Middle frontal gyrus (tissue), 1 donor: Measurements from ENCODE around the gene ORC2.
"Not testable (repeated sequence)": the region's sequence is repeated elsewhere in the genome, so short reads cannot be mapped to it uniquely, and the experiment has no call there.

Experiments
- DNase-seq: peaks from one replicate; pipeline ENCODE4 v3.0.0-alpha.2; 2015; ENCODE audit warnings: low spot score; ENCODE audit errors: extremely low spot score

Gene ORC2

DNA sequence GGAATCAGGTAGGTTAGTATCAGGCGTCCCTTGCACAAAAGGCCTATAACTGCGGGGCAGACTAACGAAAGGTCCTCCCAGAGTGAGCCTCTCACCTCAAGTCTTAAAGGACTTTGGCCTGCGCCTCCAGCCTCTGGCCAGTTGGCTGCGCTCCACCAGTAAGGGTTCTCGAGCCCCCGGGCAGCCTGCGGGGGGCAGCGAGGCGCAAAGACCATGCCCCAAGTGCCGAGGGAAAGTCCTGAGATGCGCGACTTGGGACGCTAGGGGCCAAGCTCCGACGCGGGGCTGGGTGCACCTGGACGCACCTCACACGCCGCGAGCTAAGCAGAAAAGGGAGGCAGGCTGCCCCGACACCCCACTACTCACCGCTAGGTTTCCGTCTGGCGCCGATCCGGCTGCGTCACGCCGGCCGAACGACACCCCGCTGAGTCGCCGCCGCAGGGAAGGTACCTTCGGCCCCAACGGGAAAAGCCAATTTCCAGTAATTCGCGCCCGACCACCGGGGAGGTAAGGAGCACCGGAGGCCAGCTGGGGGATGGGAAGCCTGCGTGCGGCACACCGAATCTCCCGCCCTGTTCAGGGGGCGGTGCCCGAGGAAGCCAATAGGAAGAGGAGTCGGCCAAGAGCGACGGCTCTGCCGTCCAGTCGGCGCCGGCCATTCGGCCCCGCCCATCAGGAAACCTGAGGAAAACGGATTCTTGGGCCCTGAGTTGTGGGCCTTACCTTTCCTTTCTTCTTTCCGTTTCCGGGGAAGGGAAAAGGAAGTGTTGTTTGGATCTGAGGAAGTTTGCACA lies at the start of gene ORC2:
Gene ORC2, minus strand, starts transcription at position 537 of the 794 bp plus-strand sequence. CDS start 5,537 bp downstream, outside the sequence.
- DNase-seq: peak; percentile 91

DNA sequence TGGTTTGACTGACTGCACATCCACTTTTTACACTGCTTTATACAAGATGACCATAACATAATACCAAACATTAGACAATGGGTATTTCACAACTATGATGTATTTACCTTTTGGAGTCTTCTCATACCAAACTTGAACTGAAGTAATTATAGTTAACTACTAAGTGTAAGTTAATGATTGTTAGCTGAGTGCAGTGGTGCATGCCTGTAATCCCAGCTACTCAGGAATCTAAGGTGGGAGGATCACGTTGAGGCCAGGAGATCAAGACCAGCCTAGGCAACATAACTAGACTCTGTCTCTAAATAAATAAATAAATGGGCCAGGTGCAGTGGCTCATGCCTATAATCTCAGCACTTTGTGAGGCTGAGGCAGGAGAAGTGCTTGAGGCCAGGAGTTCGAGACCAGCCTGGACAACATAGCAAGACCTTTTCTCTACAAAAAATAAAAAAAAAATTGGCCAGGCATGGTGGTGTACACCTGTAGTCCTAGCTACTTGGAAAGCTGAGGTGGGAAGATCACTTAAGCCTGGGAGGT lies 44.9 kb upstream of the ORC2 start:
- DNase-seq: no peak

DNA sequence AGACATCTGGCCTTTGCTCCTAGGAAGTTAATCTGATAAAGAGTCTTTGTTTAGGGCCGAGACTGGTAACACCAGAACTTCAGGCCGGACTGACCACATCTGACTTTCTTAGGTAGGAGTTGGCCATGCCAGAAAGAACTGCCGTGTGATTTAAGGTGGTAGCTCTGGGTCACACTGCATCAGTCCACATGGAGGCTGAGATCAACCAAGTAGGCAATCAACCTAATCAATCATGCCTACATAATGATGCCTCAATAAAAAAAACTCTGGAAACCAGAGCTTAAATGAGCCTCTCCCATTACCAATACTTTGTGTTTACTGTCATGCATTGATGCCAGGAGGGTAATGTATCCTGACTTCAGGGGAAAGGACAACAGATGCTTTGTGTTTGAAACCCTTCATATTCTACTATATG lies 44.1 kb upstream of the ORC2 start:
- DNase-seq: no peak

DNA sequence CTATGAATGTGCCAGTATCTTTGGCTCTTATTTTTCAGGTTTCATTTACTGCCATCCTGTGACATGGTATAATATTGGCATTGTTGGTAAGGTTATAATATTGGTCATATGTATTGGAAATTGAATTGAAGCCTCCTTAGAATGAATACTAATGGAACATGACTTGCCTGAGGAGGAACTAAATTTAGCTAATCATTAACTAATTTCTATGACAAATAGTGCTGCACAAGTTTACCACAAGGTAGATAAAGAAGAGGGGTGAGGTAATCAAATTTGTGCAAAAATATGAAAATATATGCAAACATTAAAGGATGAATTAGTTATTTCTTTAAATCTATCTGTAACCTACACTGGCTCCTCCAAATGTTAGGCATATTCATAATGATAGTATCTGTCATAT lies 43.2 kb upstream of the ORC2 start:
- DNase-seq: no peak

DNA sequence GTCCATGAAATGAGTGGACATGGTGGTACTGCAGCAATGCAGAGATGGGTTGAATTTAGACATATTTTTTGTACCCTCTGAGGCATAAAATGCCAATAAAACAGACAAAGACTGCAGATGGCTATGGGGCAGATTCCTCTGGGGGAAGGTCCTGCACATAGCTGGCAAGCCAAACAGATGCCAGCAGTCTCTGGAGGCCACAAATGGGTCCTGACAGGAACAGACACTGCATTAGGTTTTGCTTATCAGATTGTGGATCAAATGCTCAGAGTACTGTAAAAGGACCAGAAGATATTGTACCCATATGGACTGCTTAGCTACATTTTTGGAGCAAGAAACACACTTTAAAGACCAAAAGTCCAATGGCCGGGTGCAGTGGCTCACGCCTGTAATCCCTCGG lies 40.9 kb upstream of the ORC2 start:
- DNase-seq: no peak

DNA sequence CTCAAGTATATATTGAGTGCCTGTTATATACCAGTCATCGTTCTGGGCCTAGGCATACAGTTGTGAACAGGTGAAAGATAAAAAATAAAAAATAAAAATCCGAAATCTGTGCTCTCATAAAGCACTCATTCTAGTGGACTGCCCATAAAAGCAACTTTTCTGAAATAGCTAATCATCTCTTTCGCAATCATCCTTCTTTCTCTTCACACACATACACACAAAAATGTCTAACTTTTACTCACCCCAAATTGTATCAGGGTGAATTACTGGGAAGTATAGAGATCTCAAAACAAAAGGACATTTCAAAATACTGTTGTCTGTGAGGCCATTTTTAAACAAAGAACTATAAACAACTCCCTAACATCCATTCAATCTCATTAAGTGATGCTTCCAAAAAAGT lies 29.6 kb upstream of the ORC2 start:
- no peak for DNase-seq

DNA sequence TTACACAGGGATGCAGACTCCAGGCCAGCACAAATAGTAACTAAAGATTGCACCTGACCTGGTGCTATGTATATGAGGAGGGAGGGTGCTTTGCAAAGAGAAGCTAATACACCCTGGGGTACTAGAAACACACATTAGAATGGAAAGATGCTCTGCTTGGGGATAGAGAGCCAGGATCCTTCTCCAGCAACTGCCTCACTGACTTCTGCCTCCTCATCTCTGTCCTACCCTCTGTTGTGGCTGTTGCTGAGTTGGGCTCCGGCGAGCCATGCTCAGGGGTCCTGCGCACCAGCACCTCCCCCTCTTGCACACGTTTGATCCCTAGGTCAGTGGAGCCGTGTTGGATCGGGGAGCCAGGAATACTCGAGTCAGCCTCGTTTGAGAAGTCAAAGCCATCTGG lies 23.7 kb upstream of the ORC2 start:
- DNase-seq: no peak

DNA sequence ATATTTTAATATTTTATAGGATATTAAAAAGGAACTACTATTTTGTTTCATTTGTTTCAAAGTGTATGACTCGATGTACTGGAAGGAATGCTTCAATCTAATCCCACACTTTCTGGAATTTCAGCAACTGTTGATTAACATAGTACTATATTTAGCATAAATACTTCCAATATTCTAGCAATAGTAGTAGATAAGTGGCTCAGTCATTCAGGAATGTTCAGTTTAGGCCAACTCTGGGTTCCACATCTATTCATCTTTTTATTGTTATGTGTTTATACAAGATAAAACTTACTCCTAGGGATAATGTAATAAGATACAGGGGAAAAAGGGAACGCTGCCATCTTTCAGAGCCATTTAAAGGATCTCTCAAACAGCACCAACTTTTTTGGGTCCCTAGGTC lies 22.3 kb upstream of the ORC2 start:
- no peak for DNase-seq

DNA sequence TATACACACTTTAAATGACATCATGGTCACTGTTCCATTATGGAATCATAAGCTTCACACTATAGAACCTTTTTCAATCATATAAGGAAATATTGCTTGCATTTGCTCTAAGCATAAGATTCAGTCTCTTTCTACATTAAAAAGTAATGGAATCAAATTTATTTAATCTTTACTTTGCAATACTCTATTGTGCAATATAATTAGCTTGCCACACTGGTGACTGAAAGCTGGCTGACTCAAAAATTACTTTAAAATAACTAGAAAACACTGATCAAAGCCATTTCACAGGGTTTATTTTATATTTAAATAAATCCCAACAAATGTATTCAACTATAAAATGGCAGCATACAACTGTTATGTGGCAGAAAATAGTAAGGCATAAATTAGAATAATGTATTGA lies 13.2 kb upstream of the ORC2 start:
- no peak for DNase-seq

DNA sequence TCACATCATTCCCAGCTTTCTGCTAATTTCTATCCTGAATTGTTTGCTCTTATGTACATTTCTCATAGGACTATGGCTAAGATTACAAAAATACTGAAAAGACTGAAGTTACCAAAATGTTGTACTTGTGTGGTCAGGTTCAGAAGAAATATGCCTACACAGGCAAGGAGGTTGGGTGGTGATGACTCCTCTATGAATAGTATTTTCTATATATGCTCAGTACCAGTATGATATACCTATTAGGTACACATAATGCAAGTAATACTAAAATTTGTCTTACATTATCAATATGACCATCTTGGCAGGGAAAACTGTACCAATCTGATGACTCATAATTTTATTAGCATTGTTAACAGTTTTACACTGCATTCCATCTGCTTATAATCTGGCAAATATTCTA lies 12.2 kb upstream of the ORC2 start:
- DNase-seq: no peak

DNA sequence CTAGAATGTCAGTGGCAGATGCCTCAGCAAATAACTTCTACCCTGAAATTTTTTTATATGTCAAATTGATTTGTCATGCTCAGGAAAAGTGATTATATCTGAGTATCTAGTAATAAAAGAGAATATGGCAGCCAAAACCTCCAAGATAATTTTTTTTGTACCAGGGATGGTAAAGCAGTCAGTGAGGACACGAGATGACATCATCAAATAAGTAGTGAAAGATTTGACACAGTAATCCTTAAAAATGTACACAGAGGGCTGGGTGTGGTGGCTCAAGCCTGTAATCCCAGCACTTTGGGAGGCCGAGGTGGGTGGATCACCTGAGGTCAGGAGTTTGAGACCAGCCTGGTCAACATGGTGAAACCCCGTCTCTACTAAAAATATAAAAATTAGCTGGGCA lies 6.6 kb upstream of the ORC2 start:
- DNase-seq: not testable (repeated sequence)

DNA sequence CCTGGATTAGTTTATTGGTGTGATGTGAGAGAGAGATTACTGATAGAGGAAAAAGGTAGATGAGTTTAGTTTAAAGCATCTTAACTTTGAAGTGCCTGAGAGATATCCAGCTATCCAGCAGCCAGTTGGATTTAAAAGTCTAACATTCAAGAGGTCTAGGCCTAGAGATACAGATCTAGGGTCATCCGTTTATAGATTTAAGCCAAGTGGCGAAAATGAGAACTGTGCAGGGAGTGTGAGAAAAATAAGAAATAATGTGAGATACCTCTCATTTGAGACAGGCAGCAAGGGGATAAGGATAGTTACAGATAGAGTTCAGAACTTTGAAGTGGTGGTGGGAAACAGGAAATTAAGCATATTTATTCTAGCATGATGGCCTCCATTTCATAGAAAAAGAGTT lies 5.3 kb upstream of the ORC2 start:
- DNase-seq: no peak

DNA sequence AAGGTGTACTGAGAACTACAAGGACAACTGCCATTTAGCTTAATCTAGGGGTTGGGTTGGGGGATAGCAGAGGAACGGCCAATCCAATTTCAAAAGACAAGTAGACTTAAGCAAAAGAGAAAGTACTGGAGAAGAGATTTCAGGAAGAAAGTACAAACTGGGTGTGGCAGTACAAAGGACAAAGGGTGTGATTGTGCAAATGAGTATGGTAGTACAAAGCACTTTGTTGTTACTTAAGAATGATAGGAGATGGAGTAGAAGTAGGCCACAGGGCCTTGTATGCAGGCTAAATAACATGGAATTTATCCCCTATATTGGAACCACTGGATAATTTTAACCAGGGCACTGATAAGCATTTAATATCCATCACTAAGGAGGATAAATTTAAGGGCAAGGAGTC lies 4.7 kb upstream of the ORC2 start:
- DNase-seq: no peak

DNA sequence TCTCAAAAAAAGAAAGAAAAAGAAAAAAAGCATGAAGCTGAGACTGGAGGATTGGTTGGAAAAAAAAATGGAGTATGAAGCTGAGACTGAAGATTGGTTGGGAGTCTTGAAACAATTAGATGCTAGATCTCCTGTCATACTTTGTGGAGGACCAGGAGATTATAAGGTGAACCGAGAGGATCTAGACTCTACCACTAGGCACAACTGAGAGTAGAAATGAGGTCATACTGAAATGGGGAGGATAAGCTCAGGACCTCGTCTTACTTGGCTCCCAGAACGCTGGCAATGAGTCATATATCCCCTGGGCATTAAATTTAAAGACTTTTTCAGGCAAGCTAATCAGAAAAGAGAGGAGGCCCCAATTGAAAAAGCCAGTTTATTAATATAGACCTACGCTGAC lies 3.3 kb upstream of the ORC2 start:
- DNase-seq: no peak

DNA sequence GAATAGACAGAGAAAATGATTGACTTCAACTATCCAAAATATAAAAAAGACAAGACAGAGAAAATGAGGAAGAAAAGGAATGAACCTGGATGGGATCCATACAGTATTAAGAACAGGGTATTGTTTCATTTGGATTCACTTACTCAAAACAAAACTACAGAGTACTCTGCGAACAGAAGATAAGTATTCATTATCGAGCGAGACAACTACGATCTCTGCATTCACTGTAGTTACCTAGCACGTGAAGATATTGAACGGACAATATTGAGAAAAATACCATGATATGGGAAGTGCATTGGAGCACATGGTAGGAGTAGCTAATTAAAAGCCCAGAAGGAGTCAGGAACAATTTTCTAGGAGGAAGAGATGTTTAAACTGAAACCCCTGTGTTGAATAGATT lies 1.0 kb upstream of the ORC2 start:
- no peak for DNase-seq

DNA sequence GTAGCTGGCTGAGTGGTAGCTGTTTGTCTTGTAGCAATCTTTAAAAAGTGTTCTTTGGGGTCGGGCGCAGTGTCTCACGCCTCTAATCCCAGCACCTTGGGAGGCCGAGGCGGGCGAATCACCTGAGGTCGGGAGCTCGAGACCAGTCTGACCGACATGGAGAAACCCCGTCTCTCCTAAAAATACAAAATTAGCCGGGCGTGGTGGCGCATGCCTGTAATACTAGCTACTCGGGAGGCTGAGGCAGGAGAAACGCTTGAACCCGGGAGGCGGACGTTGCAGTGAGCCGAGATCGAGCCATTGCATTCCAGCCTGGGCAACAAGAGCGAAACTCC lies 425 bp upstream of the ORC2 start:
- DNase-seq: not testable (repeated sequence)

DNA sequence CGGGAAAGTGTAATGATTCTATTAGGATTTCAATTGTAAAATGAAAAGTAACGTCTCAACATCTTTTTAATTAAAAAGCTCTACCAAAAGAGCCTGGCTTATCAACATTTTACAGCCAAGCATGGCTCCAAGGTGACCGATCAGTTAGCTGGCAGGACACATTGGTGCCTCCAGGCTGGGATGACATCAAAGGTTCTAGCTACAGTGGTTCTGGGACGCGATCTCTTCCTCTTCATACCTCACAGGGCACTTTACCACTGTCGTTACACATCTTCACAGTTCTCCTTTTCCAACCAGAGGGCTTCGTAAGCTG lies 693 bp downstream of the ORC2 start:
- DNase-seq: no peak

DNA sequence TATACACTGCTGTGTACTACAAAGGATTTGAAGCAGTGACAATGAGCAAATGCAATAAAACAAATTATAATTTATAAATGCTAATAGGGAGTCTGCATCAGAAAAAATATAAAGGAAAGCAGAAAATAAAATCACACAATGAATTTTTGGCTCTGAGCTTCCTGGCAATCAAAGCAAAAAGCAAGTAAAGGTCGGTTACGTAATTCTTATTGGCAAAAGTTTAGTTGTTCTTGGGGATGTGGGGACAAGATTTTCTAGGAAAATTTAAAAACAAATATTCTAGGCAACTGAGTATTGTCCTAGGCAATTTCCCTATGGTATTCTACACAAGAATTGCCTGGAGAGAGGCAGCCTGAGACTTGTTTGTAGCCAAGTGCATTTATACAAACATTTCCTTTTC lies 1.8 kb downstream of the ORC2 start:
- no peak for DNase-seq

DNA sequence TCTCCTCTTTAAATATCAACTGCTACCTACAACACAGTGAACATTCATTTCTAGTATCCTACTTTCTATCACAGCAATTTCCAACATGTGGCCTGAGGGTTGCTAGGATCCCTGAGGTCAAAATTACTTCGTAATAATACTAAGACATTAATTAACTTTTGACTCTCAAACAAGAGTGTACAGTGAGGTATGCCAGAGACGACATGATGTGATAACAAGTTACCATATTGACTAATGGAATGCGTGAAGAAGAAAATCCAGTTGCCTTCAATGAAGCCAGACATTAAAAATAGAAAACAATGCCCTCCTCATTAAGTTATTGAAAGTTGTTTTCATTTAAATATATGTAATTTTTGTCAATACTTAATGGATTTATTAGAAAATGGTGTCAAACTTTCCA lies 13.1 kb downstream of the ORC2 start:
- DNase-seq: no peak

DNA sequence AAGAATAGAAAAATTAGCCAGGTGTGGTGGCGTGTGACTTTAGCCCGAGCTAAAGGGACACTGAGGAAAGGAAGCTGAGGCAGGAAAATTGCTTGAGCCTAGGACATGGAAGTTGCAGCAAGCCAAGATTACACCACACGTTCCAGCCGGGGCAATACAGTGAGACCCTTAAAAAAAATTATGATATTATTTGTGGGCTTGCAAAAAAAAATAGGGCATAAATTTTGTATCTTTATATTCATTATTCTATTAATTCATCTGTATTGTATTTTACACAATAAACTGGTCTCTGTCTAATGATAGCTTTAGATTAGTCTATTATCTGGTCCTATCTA lies 18.1 kb downstream of the ORC2 start:
- DNase-seq: no peak

DNA sequence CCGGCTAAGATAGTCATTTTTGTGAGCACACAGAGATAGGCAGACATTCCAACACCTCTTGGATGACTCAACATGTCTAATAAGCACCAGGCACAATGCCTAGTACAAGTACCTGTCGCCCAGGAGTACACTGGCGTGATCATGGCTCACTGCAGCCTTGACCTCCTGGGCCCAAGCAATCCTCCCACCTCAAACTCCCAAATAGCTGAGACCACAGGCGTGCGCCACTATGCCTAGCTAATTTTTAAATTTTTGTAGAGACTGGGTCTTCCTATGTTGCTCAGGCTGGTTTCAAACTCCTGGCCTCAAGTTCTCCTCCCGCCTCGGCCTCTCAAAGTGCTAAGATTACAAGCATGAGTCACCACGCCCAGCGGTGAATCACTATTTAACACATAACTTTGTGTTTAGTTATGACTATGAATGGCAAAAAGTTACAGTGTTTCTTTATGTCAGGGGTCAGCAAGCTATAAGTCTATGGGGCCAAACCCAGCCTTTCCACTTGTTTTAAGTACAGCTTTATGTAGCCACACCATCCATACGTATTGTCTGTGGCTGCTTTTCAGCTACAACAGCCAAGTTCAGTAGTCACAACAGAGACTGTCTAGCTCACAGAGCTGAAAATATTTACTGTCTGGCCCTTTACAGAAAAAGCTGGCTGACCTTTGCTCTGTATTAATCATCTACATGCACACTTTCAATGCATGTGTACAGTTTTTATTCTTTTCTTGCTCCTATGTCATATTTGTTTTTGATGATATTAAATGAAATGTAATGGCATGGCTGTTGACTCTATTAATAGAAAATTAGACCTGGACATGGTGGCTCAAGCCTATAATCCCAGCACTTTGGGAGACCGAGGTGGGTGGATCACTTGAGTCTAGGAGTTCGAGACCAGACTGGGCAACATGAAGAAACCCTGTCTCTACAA lies 18.7 kb downstream of the ORC2 start:
- no peak for DNase-seq

DNA sequence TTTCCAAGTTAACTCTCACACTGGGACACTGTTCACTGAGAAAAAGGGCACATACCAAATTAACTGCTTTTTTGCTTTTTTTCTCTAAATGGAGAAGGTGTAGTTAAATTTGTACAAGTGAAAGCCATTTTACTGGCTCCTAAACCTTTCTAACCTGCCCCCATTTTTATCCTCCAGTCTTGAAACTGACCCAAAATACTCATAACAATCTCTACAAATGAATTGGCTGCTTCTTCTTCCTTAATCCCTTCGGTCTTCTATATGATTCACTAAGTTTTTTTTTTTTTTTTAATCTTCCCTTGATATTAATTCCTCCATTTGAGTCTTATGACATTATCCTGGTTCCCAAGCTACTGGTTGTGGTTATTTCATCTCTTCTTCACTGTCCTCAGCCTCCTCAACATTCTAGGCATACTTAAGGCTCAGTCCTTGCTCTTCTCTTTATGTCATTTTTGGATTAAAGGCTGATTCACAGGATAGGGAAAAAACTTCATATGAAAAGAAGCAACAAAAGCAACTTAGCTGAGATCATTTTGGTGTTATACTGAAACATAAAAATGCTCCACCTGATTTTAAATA lies 19.8 kb downstream of the ORC2 start:
- DNase-seq: no peak
